ENCODE results near the gene DGKZ. TPM values are rescaled to one million over a fixed set of nuclear protein-coding genes. Genes with fewer than 3 reads are reported as not detected.

DGKZ gene
- total RNA-seq, 4 donors from 2014 or later, result 45.0 to 97.0 (median 54.3) TPM

- no peak for TF ChIP-seq CTCF (IDR thresholded peaks at IDR 0.05; ENCODE audit: low read depth)
Measured at GRCh38 chr11:46387456-46387855, 40.2 kb downstream of the DGKZ start.

GRCh38 chr11:46387919-46388618, 40.8 kb downstream of the DGKZ start:
- TF ChIP-seq CTCF (IDR thresholded peaks at IDR 0.05; ENCODE audit: low read depth), result no peak

- TF ChIP-seq CTCF (IDR thresholded peaks at IDR 0.05; ENCODE audit: low read depth), result no peak
Measured at GRCh38 chr11:46388619-46389449, 41.6 kb downstream of the DGKZ start.

GRCh38 chr11:46389450-46390330, 42.4 kb downstream of the DGKZ start:
- no peak for TF ChIP-seq CTCF (IDR thresholded peaks at IDR 0.05; ENCODE audit: low read depth)

- TF ChIP-seq CTCF (IDR thresholded peaks at IDR 0.05; ENCODE audit: low read depth), result no peak
Measured at GRCh38 chr11:46390331-46391171, 43.3 kb downstream of the DGKZ start.

- no peak for TF ChIP-seq CTCF (IDR thresholded peaks at IDR 0.05; ENCODE audit: low read depth)
Measured at GRCh38 chr11:46391186-46391577, 43.9 kb downstream of the DGKZ start.

Data from subcutaneous adipose tissue (tissue), 4 donors.